Thyroid gland (tissue), 4 donors: ENCODE data around the gene ACADM. TPM values are rescaled to one million over a fixed set of nuclear protein-coding genes. Genes with fewer than 3 reads are reported as not detected.

Experiments
- DNase-seq, 2 donors: peaks; one replicate each; pipeline ENCODE4 v3.0.0-alpha.2; 2019
- H3K27ac ChIP-seq, 3 donors: fragments of 200-600 bp; sonication (generic); 1 replicate in 2 of 3; 2 replicates in 1 of 3; pipeline ENCODE4 v1.5.1; 2016 to 2019; ENCODE audit warnings: mild to moderate bottlenecking in 1 of 3, moderate library complexity in 1 of 3
- H3K27me3 ChIP-seq: fragments of 200-600 bp; sonication (generic); one replicate; pipeline ENCODE4 v1.5.1; 2019
- H3K36me3 ChIP-seq, 2 donors: fragments of 200-600 bp; sonication (generic); one replicate each; pipeline ENCODE4 v1.5.1; 2016 to 2019
- H3K4me1 ChIP-seq, 2 donors: fragments of 200-600 bp; sonication (generic); one replicate each; pipeline ENCODE4 v1.5.1; 2017 to 2019
- H3K4me3 ChIP-seq, 3 donors: fragments of 200-600 bp; sonication (generic); replicated peaks in 1 of 3; 1 replicate in 2 of 3; 2 replicates in 1 of 3; pipeline ENCODE4 v1.5.1; 2016; ENCODE audit warnings: mild to moderate bottlenecking in 1 of 3
- H3K9me3 ChIP-seq: fragments of 200-600 bp; sonication (generic); one replicate; pipeline ENCODE4 v1.5.1; 2017
- POLR2A ChIP-seq, 2 donors: fragments of 450-650 bp; IDR thresholded peaks; one replicate each; pipeline ENCODE4 v1.6.1; 2017; ENCODE audit warnings: antibody characterized with exemption in 2 of 2, mild to moderate bottlenecking in 2 of 2, moderate library complexity in 1 of 2
- WGBS, 2 donors: methylation state at CpG; one replicate each; pipeline ENCODE4 v1.1.5; 2017; 5-methylcytosine and 5-hydroxymethylcytosine counted together
- intact Hi-C: fragments of 100-400 bp; cut with DNase I; formaldehyde crosslinking; loops from one replicate; pipeline ENCODE4 v1.15.1; 2023
- total RNA-seq, 4 donors: library from RNA; depleted of rRNA; stranded (reverse); fragments of >200 nt; gene quantifications; one replicate each; pipeline ENCODE4 v1.2.3, GENCODE V29; 2016
- TF ChIP-seq, protein P1 (sequence below), 6 experiments: fragments of 200-600 bp in 3 of 6; fragments of 450-650 bp in 3 of 6; sonication (generic) in 3 of 6; IDR thresholded peaks; one replicate each; pipeline ENCODE4 v1.5.1; 2016 to 2019; ENCODE audit warnings: antibody characterized with exemption in 6 of 6, mild to moderate bottlenecking in 2 of 6, inconsistent platforms in 1 of 6, moderate library complexity in 1 of 6

ACADM gene
- total RNA-seq, 4 donors from 2014 or later: 65.3 to 69.9 (median 68.7) TPM

DNA sequence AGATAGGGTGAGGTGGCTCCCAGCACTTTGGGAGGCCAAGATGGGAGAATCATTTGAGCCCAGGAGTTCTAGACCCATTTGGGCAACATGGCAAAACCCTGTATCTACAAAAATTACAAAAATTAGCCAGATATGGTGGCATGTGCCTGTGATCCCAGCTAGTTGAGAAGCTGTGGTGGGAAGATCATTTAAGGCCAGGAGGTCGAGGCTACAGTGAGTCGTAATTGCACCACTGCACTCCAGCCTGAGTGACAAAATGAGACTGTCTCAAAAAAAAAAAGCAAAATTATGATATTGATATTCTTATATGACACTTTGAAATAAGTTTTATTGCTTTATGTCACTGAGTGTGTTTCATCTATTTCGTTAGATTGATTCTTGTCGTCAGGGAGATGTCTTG lies 7.4 kb downstream of the ACADM start:
- Histone ChIP-seq H3K27me3 (no peaks in the 10 kb centered on the region), H3K9me3 (no peaks in the 10 kb centered on the region), H3K4me1 (peaks cover 0 to 4% of the 10 kb centered on the region in 2 donors), H3K36me3 (peaks cover 15 to 26% of the 10 kb centered on the region in 2 donors), H3K27ac (no peak overlapping the region), H3K4me3 (no peak overlapping the region)
- WGBS, 2 donors: 95% methylated on average over 4 of the region's 4 CpGs
- TF ChIP-seq POLR2A (IDR thresholded peaks at IDR 0.05): no peak
- TF ChIP-seq, protein P1, sequence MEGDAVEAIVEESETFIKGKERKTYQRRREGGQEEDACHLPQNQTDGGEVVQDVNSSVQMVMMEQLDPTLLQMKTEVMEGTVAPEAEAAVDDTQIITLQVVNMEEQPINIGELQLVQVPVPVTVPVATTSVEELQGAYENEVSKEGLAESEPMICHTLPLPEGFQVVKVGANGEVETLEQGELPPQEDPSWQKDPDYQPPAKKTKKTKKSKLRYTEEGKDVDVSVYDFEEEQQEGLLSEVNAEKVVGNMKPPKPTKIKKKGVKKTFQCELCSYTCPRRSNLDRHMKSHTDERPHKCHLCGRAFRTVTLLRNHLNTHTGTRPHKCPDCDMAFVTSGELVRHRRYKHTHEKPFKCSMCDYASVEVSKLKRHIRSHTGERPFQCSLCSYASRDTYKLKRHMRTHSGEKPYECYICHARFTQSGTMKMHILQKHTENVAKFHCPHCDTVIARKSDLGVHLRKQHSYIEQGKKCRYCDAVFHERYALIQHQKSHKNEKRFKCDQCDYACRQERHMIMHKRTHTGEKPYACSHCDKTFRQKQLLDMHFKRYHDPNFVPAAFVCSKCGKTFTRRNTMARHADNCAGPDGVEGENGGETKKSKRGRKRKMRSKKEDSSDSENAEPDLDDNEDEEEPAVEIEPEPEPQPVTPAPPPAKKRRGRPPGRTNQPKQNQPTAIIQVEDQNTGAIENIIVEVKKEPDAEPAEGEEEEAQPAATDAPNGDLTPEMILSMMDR (IDR thresholded peaks at IDR 0.05): no peak
- intact Hi-C loops: no loop called here
- DNase-seq: no peak

- Histone ChIP-seq H3K36me3 (peaks cover 17 to 31% of the 10 kb centered on the region in 2 donors), H3K4me3 (no peak overlapping the region), H3K9me3 (no peaks in the 10 kb centered on the region), H3K4me1 (no peaks in the 10 kb centered on the region), H3K27me3 (no peaks in the 10 kb centered on the region), H3K27ac (no peak overlapping the region)
- TF ChIP-seq, protein P1 (IDR thresholded peaks at IDR 0.05): no peak
- no peak for TF ChIP-seq POLR2A (IDR thresholded peaks at IDR 0.05)
- no peak for DNase-seq
- 50 to 98% methylated on average over 1 of the region's 1 CpG for WGBS, 2 donors
- intact Hi-C loops: no loop called here
These were observed 8.2 kb downstream of the ACADM start for GRCh38 chr1:75732703-75733102.

DNA sequence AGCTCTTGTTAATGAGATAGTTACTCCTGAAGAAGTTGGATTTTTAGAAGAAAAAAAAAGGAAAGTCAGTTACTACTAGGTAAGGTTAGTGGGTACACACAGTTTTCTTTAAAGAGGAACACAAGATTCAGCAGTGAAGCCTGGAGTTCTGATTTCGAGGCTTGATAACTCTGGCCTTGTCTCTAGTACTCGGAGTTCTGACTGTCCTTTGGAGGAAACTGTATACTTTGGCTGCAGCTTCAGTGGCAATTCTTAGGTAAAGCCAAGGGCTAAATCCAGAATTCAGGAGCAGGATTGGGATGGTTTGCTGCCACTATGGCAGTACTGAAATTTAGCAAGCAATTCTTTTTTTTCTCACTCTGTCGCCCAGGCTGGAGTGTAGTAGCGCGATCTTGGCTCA lies 9.2 kb downstream of the ACADM start:
- Histone ChIP-seq H3K9me3 (no peaks in the 10 kb centered on the region), H3K36me3 (peaks cover 17 to 35% of the 10 kb centered on the region in 2 donors), H3K27ac (no peak overlapping the region), H3K4me3 (no peak overlapping the region), H3K4me1 (no peaks in the 10 kb centered on the region), H3K27me3 (no peaks in the 10 kb centered on the region)
- intact Hi-C loops: no loop called here
- no peak for TF ChIP-seq POLR2A (IDR thresholded peaks at IDR 0.05)
- TF ChIP-seq, protein P1 (IDR thresholded peaks at IDR 0.05): no peak
- WGBS, 2 donors: 95 to 98% methylated on average over 5 of the region's 5 CpGs
- DNase-seq: no peak

DNA sequence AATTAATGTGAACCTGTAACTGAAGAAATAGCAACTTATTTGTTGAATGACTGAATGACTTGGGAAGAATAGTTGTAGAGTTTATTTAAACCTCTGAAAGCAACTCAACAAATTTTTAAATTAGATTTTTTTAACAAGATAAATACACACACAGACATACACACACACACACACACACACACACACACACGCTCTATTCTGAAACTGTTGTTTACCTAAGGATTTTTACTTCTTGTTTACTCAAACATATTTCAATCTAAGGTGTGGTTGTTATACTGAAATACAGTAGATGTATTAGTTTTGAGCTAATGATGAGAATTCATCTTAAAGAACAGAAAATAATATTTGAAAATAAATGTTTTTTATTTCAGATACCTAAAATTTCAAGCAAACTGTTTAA lies 11.5 kb downstream of the ACADM start:
- no peaks in the 10 kb centered on the region for H3K4me1 ChIP-seq
- 81 to 84% methylated on average over 1 of the region's 1 CpG for WGBS, 2 donors
- H3K27ac ChIP-seq: no peak overlapping the region
- no peak for DNase-seq
- TF ChIP-seq, protein P1 (IDR thresholded peaks at IDR 0.05): no peak
- no peak for TF ChIP-seq POLR2A (IDR thresholded peaks at IDR 0.05)
- intact Hi-C loops: no loop called here
- no peaks in the 10 kb centered on the region for H3K9me3 ChIP-seq
- H3K36me3 ChIP-seq: peaks cover 17 to 40% of the 10 kb centered on the region in 2 donors
- no peaks in the 10 kb centered on the region for H3K27me3 ChIP-seq
- no peak overlapping the region for H3K4me3 ChIP-seq

- Histone ChIP-seq H3K4me3 (no peak overlapping the region), H3K27me3 (no peaks in the 10 kb centered on the region), H3K4me1 (no peaks in the 10 kb centered on the region), H3K9me3 (no peaks in the 10 kb centered on the region), H3K27ac (no peak overlapping the region), H3K36me3 (peaks cover 11 to 34% of the 10 kb centered on the region in 2 donors)
- WGBS, 2 donors: 89 to 93% methylated on average over 6 of the region's 6 CpGs
- no peak for DNase-seq
- intact Hi-C loops: no loop called here
- no peak for TF ChIP-seq POLR2A (IDR thresholded peaks at IDR 0.05)
- TF ChIP-seq, protein P1 (IDR thresholded peaks at IDR 0.05): no peak
These were observed 17.6 kb downstream of the ACADM start for GRCh38 chr1:75742047-75742625.
